IMR-90 (cell line): ENCODE data around the gene IRF2BP1. TPM values are rescaled to one million over a fixed set of nuclear protein-coding genes. Genes with fewer than 3 reads are reported as not detected.

Experiments
- ATAC-seq: fragments of 200-7000 bp; cut with Tn5 transposase; 2 replicates; pipeline ENCODE4 v1.9.1; 2020; ENCODE audit warnings: low read depth, mild to moderate bottlenecking, moderate library complexity
- BruUV-seq: library from RNA; stranded (reverse); fragments of 400-500 nt; replicated peaks from 2 replicates; lab custom pipeline; 2021; lab: Mats Ljungman, UMichigan
- CTCF ChIA-PET: fragments of 300-600 bp; formaldehyde crosslinking; extraction: SDS; loops from one replicate; lab custom pipeline; 2021; ENCODE audit warnings: antibody characterized with exemption; lab: Yijun Ruan, JAX
- POLR2A ChIA-PET: fragments of 300-600 bp; sonication (Branson Sonifier 250); formaldehyde crosslinking; loops from one replicate; lab custom pipeline; 2022; ENCODE audit warnings: antibody characterized with exemption; ENCODE audit not compliant: unreplicated experiment; lab: Charles Lee
- DNase-seq: peaks from one replicate; pipeline ENCODE4 v3.0.0; 2013
- H2AFZ ChIP-seq: replicated peaks from 2 replicates; pipeline ENCODE3; 2013; ENCODE audit warnings: low read length, mild to moderate bottlenecking; ENCODE audit not compliant: poor library complexity
- H2AK5ac ChIP-seq: 2 replicates; pipeline ENCODE4 v1.6.1; 2013; ENCODE audit warnings: low read depth, low read length, inconsistent platforms
- H2AK9ac ChIP-seq: replicated peaks from 2 replicates; pipeline ENCODE3; 2013; ENCODE audit warnings: mild to moderate bottlenecking, low read depth, low read length, moderate library complexity; ENCODE audit not compliant: poor library complexity
- H2BK120ac ChIP-seq: 2 replicates; pipeline ENCODE4 v1.6.1; 2013; ENCODE audit warnings: low read depth, low read length, inconsistent platforms
- H2BK15ac ChIP-seq: 3 replicates; pipeline ENCODE4 v1.6.1; 2013; ENCODE audit warnings: low read depth, low read length, inconsistent platforms
- H2BK20ac ChIP-seq: 2 replicates; pipeline ENCODE4 v1.6.1; 2013; ENCODE audit warnings: low read depth, mild to moderate bottlenecking, inconsistent platforms, low read length, moderate library complexity
- H2BK5ac ChIP-seq: 2 replicates; pipeline ENCODE4 v1.6.1; 2013; ENCODE audit warnings: mild to moderate bottlenecking, low read depth, low read length, inconsistent platforms; ENCODE audit not compliant: poor library complexity, severe bottlenecking
- H3K14ac ChIP-seq: replicated peaks from 2 replicates; pipeline ENCODE4 v1.6.1; 2013; ENCODE audit warnings: low read depth, low read length, inconsistent platforms
- H3K18ac ChIP-seq: 2 replicates; pipeline ENCODE4 v1.6.1; 2013; ENCODE audit warnings: low read depth, low read length, control low read depth
- H3K23ac ChIP-seq: 2 replicates; pipeline ENCODE4 v1.6.1; 2013; ENCODE audit warnings: low read depth, low read length, inconsistent platforms
- H3K27ac ChIP-seq: 2 replicates; pipeline ENCODE4 v1.5.1; 2013; ENCODE audit warnings: mild to moderate bottlenecking, control low read depth, low read length; ENCODE audit not compliant: insufficient read depth
- H3K27me3 ChIP-seq: 2 replicates; pipeline ENCODE4 v1.6.1; 2013; ENCODE audit warnings: low read length; ENCODE audit not compliant: control insufficient read depth, insufficient read depth
- H3K36me3 ChIP-seq: 2 replicates; pipeline ENCODE4 v1.6.1; 2013; ENCODE audit warnings: low read length, mixed read lengths; ENCODE audit not compliant: control insufficient read depth, insufficient read depth
- H3K4ac ChIP-seq: 2 replicates; pipeline ENCODE4 v1.6.1; 2013; ENCODE audit warnings: low read depth, low read length, inconsistent platforms
- H3K4me1 ChIP-seq: 2 replicates; pipeline ENCODE4 v1.6.1; 2013; ENCODE audit warnings: low read length, mixed read lengths; ENCODE audit not compliant: control insufficient read depth, insufficient read depth
- H3K4me2 ChIP-seq: 2 replicates; pipeline ENCODE4 v1.6.1; 2013; ENCODE audit warnings: low read depth, mild to moderate bottlenecking, control low read depth, low read length, moderate library complexity
- H3K4me3 ChIP-seq: 2 replicates; pipeline ENCODE4 v1.5.1; 2013; ENCODE audit warnings: low read depth, mild to moderate bottlenecking, control low read depth, low read length, moderate library complexity; ENCODE audit not compliant: insufficient read depth
- H3K56ac ChIP-seq: 2 replicates; pipeline ENCODE4 v1.6.1; 2013; ENCODE audit warnings: low read length, inconsistent platforms; ENCODE audit not compliant: insufficient read depth; ENCODE audit errors: extremely low read depth
- H3K79me1 ChIP-seq, 2 experiments: 2 replicates each; pipeline ENCODE4 v1.6.1; 2013; ENCODE audit warnings: low read length in 2 of 2, inconsistent platforms in 1 of 2, low read depth in 1 of 2
- H3K9ac ChIP-seq: 2 replicates; pipeline ENCODE4 v1.6.1; 2013; ENCODE audit warnings: low read depth, low read length, control low read depth
- H3K9me1 ChIP-seq: 2 replicates; pipeline ENCODE4 v1.6.1; 2013; ENCODE audit warnings: low read length, inconsistent platforms; ENCODE audit not compliant: insufficient read depth
- H3K9me3 ChIP-seq: 2 replicates; pipeline ENCODE4 v1.6.1; 2013; ENCODE audit warnings: low read length; ENCODE audit not compliant: control insufficient read depth, insufficient read depth
- H4K20me1 ChIP-seq: 2 replicates; pipeline ENCODE4 v1.6.1; 2013; ENCODE audit warnings: low read length, inconsistent platforms; ENCODE audit not compliant: insufficient read depth
- H4K5ac ChIP-seq: 2 replicates; pipeline ENCODE4 v1.6.1; 2013; ENCODE audit warnings: mild to moderate bottlenecking, low read depth, low read length, control low read depth
- H4K8ac ChIP-seq, 2 experiments: 2 replicates each; pipeline ENCODE4 v1.6.1; 2013; ENCODE audit warnings: low read depth in 2 of 2, low read length in 2 of 2, control low read depth in 1 of 2, inconsistent platforms in 1 of 2
- H4K91ac ChIP-seq: 2 replicates; pipeline ENCODE4 v1.6.1; 2013; ENCODE audit warnings: low read depth, low read length, inconsistent platforms; ENCODE audit not compliant: insufficient read depth
- BHLHE40 ChIP-seq: fragments of 150-350 bp; IDR thresholded peaks from 2 replicates; pipeline ENCODE4 v1.6.1; 2016; ENCODE audit warnings: mild to moderate bottlenecking, low read depth, low read length
- CEBPB ChIP-seq: IDR thresholded peaks from 2 replicates; pipeline ENCODE4 v1.6.1; 2012; ENCODE audit warnings: low read depth, low read length, improper control_type of control experiment
- MAFK ChIP-seq: IDR thresholded peaks from 2 replicates; pipeline ENCODE4 v1.6.1; 2012; ENCODE audit warnings: low read depth, low read length, improper control_type of control experiment
- MXI1 ChIP-seq: IDR thresholded peaks from 2 replicates; pipeline ENCODE4 v1.6.1; 2012; ENCODE audit warnings: low read depth, mild to moderate bottlenecking, low read length, moderate library complexity, borderline replicate concordance
- NFE2L2 ChIP-seq: fragments of 150-350 bp; IDR thresholded peaks from 2 replicates; pipeline ENCODE4 v1.6.1; 2016; ENCODE audit warnings: low read depth, mild to moderate bottlenecking, low read length
- POLR2A ChIP-seq: IDR thresholded peaks from 2 replicates; pipeline ENCODE4 v1.6.1; 2012; ENCODE audit warnings: mild to moderate bottlenecking, low read depth, low read length
- RAD21 ChIP-seq: IDR thresholded peaks from 2 replicates; pipeline ENCODE4 v1.6.1; 2012; ENCODE audit warnings: low read length, improper control_type of control experiment
- RCOR1 ChIP-seq: IDR thresholded peaks from 2 replicates; pipeline ENCODE4 v1.6.1; 2012; ENCODE audit warnings: mild to moderate bottlenecking, low read length, improper control_type of control experiment; ENCODE audit not compliant: insufficient replicate concordance
- SMC3 ChIP-seq: fragments of 150-350 bp; IDR thresholded peaks from 2 replicates; pipeline ENCODE4 v1.6.1; 2016; ENCODE audit warnings: low read depth, mild to moderate bottlenecking, antibody characterized with exemption, low read length, moderate library complexity
- WGBS, 2 experiments: methylation state at CpG; one replicate each; pipeline versions ENCODE4 v1.1.5 to v1.1.7; 2013; ENCODE audit warnings: missing lambda C conversion rate in 2 of 2; ENCODE audit not compliant: insufficient read length in 1 of 2; ENCODE audit errors: extremely low coverage in 2 of 2; 5-methylcytosine and 5-hydroxymethylcytosine counted together
- dilution Hi-C: fragments of 300-500 bp; cut with HindIII; formaldehyde crosslinking; loops from one replicate; pipeline ENCODE4 v1.14.3; 2018; ENCODE audit warnings: low sequenced_read_pairs; ENCODE audit not compliant: unreplicated experiment
- in situ Hi-C: fragments of 300-500 bp; cut with MboI; formaldehyde crosslinking; loops from 3 replicates; pipeline ENCODE4 v1.14.3; 2019; ENCODE audit warnings: low sequenced_read_pairs, inconsistent platforms, mixed read lengths
- intact Hi-C: fragments of 100-400 bp; cut with micrococcal nuclease; formaldehyde crosslinking; loops from 2 replicates; pipeline ENCODE4 v1.10.0; 2022
- polyA plus RNA-seq, 3 experiments: library from polyadenylated mRNA; depleted of rRNA; stranded (reverse); fragments of >200 nt; gene quantifications; 2 replicates each; pipeline ENCODE4 v1.2.3, GENCODE V29; 2012; ENCODE audit warnings: low replicate concordance in 1 of 3
- total RNA-seq: library from RNA; depleted of rRNA; stranded (reverse); fragments of >200 nt; gene quantifications from 2 replicates; pipeline ENCODE4 v1.2.3, GENCODE V29; 2012
- TF ChIP-seq, protein P1 (sequence below): fragments of 150-350 bp; IDR thresholded peaks from 2 replicates; pipeline ENCODE4 v1.6.1; 2017; ENCODE audit warnings: mild to moderate bottlenecking, antibody characterized with exemption, low read length, low read depth
- TF ChIP-seq, protein P2 (sequence below): fragments of 150-350 bp; IDR thresholded peaks from 2 replicates; pipeline ENCODE4 v1.6.1; 2016; ENCODE audit warnings: low read depth, mild to moderate bottlenecking, low read length, moderate library complexity, borderline replicate concordance

IRF2BP1 gene
- total and polyA plus RNA-seq, 2 of the 4 experiments (the other 2 are of a cell fraction) = 4.5 to 8.5 TPM

DNA sequence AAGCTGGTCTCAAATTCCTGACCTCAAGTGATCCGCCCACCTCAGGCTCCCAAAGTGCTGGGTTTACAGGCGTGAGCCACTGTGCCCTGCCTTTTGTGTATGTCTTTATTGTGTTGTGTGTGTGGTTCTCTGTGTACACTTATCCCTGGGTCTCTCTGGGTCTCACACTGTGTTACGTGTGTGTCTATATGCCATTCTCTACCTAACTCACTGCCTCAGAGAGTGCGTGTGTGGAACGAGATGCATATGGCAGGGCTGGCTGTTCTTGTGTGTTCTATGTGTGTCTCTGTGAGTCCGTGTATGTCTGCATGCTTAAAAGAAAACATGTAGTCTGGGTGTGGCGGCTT, 11.3 kb downstream of the IRF2BP1 start:
- WGBS, 2 experiments = no CpG with 5 or more reads among the region's 7 CpGs
- Histone ChIP-seq H3K9me1 (no peaks in the 10 kb centered on the region), H3K4ac (no peak overlapping the region), H2BK20ac (no peak overlapping the region), H3K18ac (no peak overlapping the region), H3K4me2 (no peak overlapping the region), H3K27me3 (peaks cover 30% of the 10 kb centered on the region), H3K14ac (no peak overlapping the region), H4K5ac (no peak overlapping the region), H3K23ac (no peak overlapping the region), H3K36me3 (no peaks in the 10 kb centered on the region), H2BK15ac (no peak overlapping the region), H4K91ac (no peak overlapping the region), H3K4me1 (peaks cover 4% of the 10 kb centered on the region; the same call in 1 of the 2 replicates), H3K56ac (no peak overlapping the region), H2AK9ac (no peak overlapping the region), H3K9me3 (no peaks in the 10 kb centered on the region), H3K4me3 (no peak overlapping the region), H4K20me1 (no peaks in the 10 kb centered on the region), H3K79me1 (no peaks in the 10 kb centered on the region), H3K9ac (no peak overlapping the region), H2BK5ac (no peak overlapping the region), H2AFZ (no peak overlapping the region), H4K8ac (no peak overlapping the region), H2AK5ac (no peak overlapping the region), H2BK120ac (no peak overlapping the region), H3K27ac (no peak overlapping the region)
- DNase-seq (no peak), ATAC-seq (no peak)
- CTCF ChIA-PET = no interaction called here
- TF ChIP-seq, protein P1, sequence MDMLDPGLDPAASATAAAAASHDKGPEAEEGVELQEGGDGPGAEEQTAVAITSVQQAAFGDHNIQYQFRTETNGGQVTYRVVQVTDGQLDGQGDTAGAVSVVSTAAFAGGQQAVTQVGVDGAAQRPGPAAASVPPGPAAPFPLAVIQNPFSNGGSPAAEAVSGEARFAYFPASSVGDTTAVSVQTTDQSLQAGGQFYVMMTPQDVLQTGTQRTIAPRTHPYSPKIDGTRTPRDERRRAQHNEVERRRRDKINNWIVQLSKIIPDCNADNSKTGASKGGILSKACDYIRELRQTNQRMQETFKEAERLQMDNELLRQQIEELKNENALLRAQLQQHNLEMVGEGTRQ = no peak
- no peak for TF ChIP-seq NFE2L2
- TF ChIP-seq, protein P2, sequence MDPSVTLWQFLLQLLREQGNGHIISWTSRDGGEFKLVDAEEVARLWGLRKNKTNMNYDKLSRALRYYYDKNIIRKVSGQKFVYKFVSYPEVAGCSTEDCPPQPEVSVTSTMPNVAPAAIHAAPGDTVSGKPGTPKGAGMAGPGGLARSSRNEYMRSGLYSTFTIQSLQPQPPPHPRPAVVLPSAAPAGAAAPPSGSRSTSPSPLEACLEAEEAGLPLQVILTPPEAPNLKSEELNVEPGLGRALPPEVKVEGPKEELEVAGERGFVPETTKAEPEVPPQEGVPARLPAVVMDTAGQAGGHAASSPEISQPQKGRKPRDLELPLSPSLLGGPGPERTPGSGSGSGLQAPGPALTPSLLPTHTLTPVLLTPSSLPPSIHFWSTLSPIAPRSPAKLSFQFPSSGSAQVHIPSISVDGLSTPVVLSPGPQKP = no peak
- TF ChIP-seq MAFK = no peak
- TF ChIP-seq BHLHE40 = no peak
- no peak for TF ChIP-seq POLR2A
- TF ChIP-seq RAD21 = no peak
- no peak for TF ChIP-seq SMC3
- no peak for TF ChIP-seq CEBPB
- TF ChIP-seq MXI1 = no peak
- TF ChIP-seq RCOR1 = no peak
- intact Hi-C loops (no loop called here), in situ Hi-C loops (no loop called here), dilution Hi-C loops (no loop called here)
- POLR2A ChIA-PET = no interaction called here
- BruUV-seq = no TSS peak
